ENCODE measurements around the gene RARA.

The RARA gene

GRCh38 chr17:40311575-40311974 is 2.6 kb downstream of the RARA start:
- H3K9me3 ChIP-seq = no peaks in the 10 kb centered on the region
- peaks cover 95 to 96% of the 10 kb centered on the region in 2 experiments for H3K4me1 ChIP-seq (ENCODE audit: control insufficient read depth in 1 of 2, insufficient read depth in 1 of 2, low read depth in 1 of 2, low read length in 1 of 2)
- TF ChIP-seq CTCF (IDR thresholded peaks at IDR 0.05) = no peak
- no peaks in the 10 kb centered on the region for H3K36me3 ChIP-seq
- H3K27ac ChIP-seq = peak overlapping the region; percentile 64
- peak overlapping the region; percentile 5 to 7 for H3K4me3 ChIP-seq (ENCODE audit: low read depth in 1 of 2, low read length in 1 of 2)
- H3K27me3 ChIP-seq = no peaks in the 10 kb centered on the region

- Histone ChIP-seq H3K4me3 (ENCODE audit: low read depth in 1 of 2, low read length in 1 of 2) (peak overlapping the region in 1 of 2 experiments; percentile 5), H3K36me3 (no peaks in the 10 kb centered on the region), H3K27ac (peak overlapping the region; percentile 64), H3K27me3 (no peaks in the 10 kb centered on the region), H3K4me1 (ENCODE audit: control insufficient read depth in 1 of 2, insufficient read depth in 1 of 2, low read depth in 1 of 2, low read length in 1 of 2) (peaks cover 97 to 99% of the 10 kb centered on the region in 2 experiments), H3K9me3 (no peaks in the 10 kb centered on the region)
- no peak for TF ChIP-seq CTCF (IDR thresholded peaks at IDR 0.05)
These were observed 3.3 kb downstream of the RARA start for GRCh38 chr17:40312131-40312731.

GRCh38 chr17:40312893-40313667 is 4.1 kb downstream of the RARA start:
- peak overlapping the region in 1 of 2 experiments; percentile 5 for H3K4me3 ChIP-seq (ENCODE audit: low read depth in 1 of 2, low read length in 1 of 2)
- TF ChIP-seq CTCF (IDR thresholded peaks at IDR 0.05) = no peak
- no peaks in the 10 kb centered on the region for H3K27me3 ChIP-seq
- no peaks in the 10 kb centered on the region for H3K9me3 ChIP-seq
- peaks cover 95 to 97% of the 10 kb centered on the region in 2 experiments for H3K4me1 ChIP-seq (ENCODE audit: control insufficient read depth in 1 of 2, insufficient read depth in 1 of 2, low read depth in 1 of 2, low read length in 1 of 2)
- no peaks in the 10 kb centered on the region for H3K36me3 ChIP-seq
- peak overlapping the region; percentile 64 for H3K27ac ChIP-seq

GRCh38 chr17:40313668-40314583 is 4.9 kb downstream of the RARA start:
- H3K27me3 ChIP-seq = no peaks in the 10 kb centered on the region
- H3K36me3 ChIP-seq = no peaks in the 10 kb centered on the region
- peaks cover 89 to 91% of the 10 kb centered on the region in 2 experiments for H3K4me1 ChIP-seq (ENCODE audit: control insufficient read depth in 1 of 2, insufficient read depth in 1 of 2, low read depth in 1 of 2, low read length in 1 of 2)
- peak overlapping the region; percentile 60 for H3K27ac ChIP-seq
- peak overlapping the region in 1 of 2 experiments; percentile 24 for H3K4me3 ChIP-seq (ENCODE audit: low read depth in 1 of 2, low read length in 1 of 2)
- H3K9me3 ChIP-seq = no peaks in the 10 kb centered on the region
- TF ChIP-seq CTCF (IDR thresholded peaks at IDR 0.05) = no peak

- Histone ChIP-seq H3K4me3 (ENCODE audit: low read depth in 1 of 2, low read length in 1 of 2) (peak overlapping the region in 1 of 2 experiments; percentile 24), H3K4me1 (ENCODE audit: control insufficient read depth in 1 of 2, insufficient read depth in 1 of 2, low read depth in 1 of 2, low read length in 1 of 2) (peaks cover 87 to 91% of the 10 kb centered on the region in 2 experiments), H3K36me3 (no peaks in the 10 kb centered on the region), H3K9me3 (no peaks in the 10 kb centered on the region), H3K27ac (peak overlapping the region; percentile 60), H3K27me3 (no peaks in the 10 kb centered on the region)
- TF ChIP-seq CTCF (IDR thresholded peaks at IDR 0.05) = peak; percentile 46
These were observed 5.6 kb downstream of the RARA start for GRCh38 chr17:40314584-40314956.

Data from neutrophil (primary cell).